GM19351 (cell line): ENCODE data around the gene SLC25A51.

Experiments
- ATAC-seq: cut with Tn5 transposase; IDR thresholded peaks from one replicate; pipeline ENCODE4 v1.9.1; 2021; ENCODE audit warnings: mild to moderate bottlenecking, moderate library complexity; ENCODE audit not compliant: unreplicated experiment

The SLC25A51 gene

DNA sequence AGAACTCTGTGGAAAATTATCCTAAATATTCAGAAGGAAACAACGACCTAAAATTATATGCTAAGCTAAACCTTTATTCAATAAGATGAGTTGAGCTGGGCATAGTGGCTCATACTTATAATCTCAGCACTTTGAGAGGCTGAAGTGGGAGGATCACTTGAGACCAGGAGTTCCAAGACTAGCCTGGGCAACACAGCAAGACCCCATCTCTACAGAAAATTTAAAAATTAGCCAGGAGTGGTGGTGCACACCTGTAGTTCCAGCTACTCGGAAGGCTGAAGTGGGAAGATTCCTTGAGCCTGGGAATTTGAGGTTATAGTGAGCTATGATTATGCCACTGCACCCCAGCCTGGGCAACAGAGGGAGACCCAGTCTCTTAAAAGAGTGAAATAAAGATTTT is 51.7 kb downstream of the SLC25A51 start:
- no peak for ATAC-seq

DNA sequence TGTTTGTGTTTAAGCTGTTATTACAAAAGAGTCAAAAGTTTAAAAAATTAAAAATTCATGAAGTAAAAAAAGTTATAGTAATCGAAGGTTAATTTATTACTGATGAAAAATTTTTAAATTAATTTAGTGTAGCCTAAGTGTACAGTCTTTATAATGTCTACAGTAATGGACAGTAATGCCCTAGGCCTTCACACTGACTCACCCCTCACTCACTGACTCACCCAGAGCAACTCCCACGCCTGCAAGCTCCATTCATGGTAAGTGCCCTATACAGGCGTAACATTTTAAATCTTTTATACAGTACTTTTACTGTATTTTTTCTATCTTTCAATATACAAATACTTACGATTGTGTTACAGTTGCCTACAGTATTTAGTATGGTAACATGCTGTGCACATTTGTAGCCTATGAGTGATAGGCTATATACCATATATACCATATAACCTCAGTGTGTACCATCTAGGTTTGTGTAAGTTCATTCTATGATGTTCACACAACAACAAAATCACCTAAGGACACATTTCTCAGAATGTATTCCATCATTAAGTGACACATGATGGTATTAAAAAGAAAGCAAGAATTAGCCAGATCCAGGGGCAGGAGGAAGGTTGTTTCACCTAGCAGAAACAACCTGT is 63.2 kb downstream of the SLC25A51 start:
- ATAC-seq = no peak

GRCh38 chr9:37839496-37840461 is 64.1 kb downstream of the SLC25A51 start:
- ATAC-seq = no peak
